HG03108 (cell line): ENCODE measurements around the gene DRD2.

Experiments used
- ATAC-seq: cut with Tn5 transposase; IDR thresholded peaks from one replicate; pipeline ENCODE4 v1.9.1; 2021; ENCODE audit warnings: moderate library complexity; ENCODE audit not compliant: unreplicated experiment

The DRD2 gene

GRCh38 chr11:113377681-113378412, 97.4 kb downstream of the DRD2 start:
- no peak for ATAC-seq

- no peak for ATAC-seq
Observed at GRCh38 chr11:113376156-113376555, 99.0 kb downstream of the DRD2 start.

DNA sequence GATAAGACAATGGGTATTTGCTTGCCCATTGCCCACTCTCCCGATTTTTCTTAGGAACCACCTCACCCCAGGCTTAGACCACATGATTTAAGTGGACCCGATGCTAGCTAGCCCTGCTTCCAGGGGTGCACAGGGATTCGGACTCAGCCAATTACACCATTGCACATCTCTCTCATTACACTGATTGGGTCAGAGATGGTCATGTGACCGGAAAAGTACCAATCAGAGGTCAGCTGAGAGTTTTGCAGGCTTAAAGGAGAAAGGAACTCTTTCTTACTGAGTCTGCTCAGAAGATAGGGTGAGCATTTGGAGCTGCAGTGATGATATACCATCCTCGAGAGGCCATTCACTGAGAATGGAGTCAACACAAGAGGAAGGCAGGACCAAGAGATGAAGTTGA, 99.8 kb downstream of the DRD2 start:
- ATAC-seq: no peak

GRCh38 chr11:113373981-113374560, 101.1 kb downstream of the DRD2 start:
- ATAC-seq: no peak

DNA sequence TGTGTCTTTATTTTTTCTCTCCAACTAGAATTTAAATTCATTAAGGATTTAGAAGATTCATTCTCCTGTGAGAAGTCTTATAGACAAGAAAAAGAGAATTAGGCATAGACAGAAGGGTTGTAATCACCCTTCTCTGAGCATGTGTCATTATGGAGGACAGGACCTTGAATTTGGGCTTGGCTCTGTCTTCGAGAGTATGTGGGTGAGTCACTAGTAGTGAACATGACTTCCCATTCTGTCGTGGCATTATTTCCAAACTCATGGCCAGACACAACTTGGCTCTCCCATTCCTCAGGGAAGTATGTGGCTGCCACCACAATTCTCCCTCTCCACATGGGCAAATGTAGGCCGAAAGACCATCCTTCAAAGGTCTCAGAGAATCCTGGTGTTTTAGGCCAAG, 101.9 kb downstream of the DRD2 start:
- ATAC-seq: no peak

GRCh38 chr11:113372309-113372708, 102.9 kb downstream of the DRD2 start:
- no peak for ATAC-seq

DNA sequence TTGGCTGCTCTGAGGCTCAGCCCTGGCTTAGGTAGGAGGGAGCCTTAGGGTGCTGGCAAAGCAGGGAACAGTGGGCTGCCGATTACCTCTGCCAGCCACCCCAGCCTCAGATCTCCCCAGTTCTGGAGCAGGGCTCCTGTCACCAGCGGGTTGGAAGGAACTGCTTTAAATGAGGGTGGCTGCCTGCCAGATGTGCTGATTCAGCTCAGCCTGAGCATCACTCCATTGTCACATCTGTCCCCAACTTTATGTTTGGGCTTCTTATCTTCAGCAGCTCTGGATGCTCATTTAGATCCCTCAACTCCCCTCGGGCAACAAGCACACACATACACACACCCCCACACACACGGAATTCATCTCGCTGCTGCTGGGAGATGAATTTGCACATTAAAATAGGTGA, 104.6 kb downstream of the DRD2 start:
- ATAC-seq: no peak

DNA sequence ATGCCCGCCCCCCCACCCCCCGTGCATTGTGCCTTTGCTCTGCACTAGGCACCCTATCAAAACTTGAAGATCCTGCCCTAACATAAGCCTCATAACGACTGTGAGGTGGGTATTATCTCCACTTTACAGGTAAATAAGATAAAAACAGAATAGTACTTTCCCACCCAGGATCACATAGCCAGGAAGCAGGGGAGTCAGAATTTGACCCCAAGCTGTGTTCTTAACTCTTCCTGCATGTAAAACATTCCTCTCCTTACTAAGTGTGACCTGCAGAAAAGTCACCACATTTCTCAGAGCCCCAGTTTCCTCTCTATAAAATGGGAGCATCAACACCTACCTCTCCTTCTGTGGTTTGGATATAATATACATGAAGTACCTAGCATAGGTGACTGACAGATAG, 105.8 kb downstream of the DRD2 start:
- no peak for ATAC-seq

- ATAC-seq: no peak
Observed at GRCh38 chr11:113365895-113366294, 109.3 kb downstream of the DRD2 start.

GRCh38 chr11:113363996-113364641, 111.1 kb downstream of the DRD2 start:
- no peak for ATAC-seq

DNA sequence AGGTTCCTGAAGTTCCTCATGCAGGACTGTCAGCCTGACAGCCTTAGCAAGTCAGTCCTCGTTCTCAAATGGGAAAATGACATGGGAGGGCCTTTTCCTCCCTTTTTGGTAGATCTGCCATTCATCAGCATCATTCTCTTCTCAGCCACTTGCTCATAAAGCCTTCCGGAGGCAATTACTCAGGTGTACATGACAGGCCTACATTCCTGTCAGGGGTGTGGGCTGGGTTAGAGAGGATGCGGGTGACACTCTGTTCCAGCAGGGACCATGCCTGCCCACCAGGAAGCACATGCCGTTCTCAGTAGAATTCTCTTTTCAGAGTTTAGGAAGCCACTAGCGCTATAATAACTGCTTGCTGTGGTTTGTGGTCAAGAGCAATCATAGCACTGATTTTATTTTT, 111.8 kb downstream of the DRD2 start:
- no peak for ATAC-seq
